GM12878 (cell line): ENCODE data around the gene HIVEP2.

Experiments
- CTCF ChIP-seq, 3 experiments: IDR thresholded peaks in 2 of 3; conservative IDR thresholded peaks in 1 of 3; 2 replicates each; pipeline ENCODE4 v1.5.1; 2011; ENCODE audit warnings: low read depth in 3 of 3, low read length in 3 of 3, mild to moderate bottlenecking in 3 of 3, control low read depth in 2 of 3, moderate library complexity in 2 of 3, inconsistent platforms in 1 of 3, mixed read lengths in 1 of 3; ENCODE audit not compliant: control insufficient read depth in 2 of 3, insufficient read depth in 1 of 3; ENCODE audit errors: extremely low read depth in 1 of 3
- NFIC ChIP-seq: IDR thresholded peaks from 2 replicates; pipeline ENCODE4 v1.6.1; 2012; ENCODE audit warnings: low read depth, mild to moderate bottlenecking, inconsistent platforms, low read length, moderate library complexity
- POLR2AphosphoS2 ChIP-seq: IDR thresholded peaks from 2 replicates; pipeline ENCODE4 v1.6.1; 2011; ENCODE audit warnings: low read depth, mild to moderate bottlenecking, low read length, improper control_type of control experiment, moderate library complexity
- RAD51 ChIP-seq: fragments of 450-650 bp; IDR thresholded peaks from 2 replicates; pipeline ENCODE4 v1.6.1; 2016; ENCODE audit warnings: moderate library complexity, mild to moderate bottlenecking, inconsistent platforms
- STAT1 ChIP-seq: fragments of 450-650 bp; conservative IDR thresholded peaks from 2 replicates; pipeline ENCODE4 v1.6.1; 2014; ENCODE audit warnings: antibody characterized with exemption, mild to moderate bottlenecking
- USF1 ChIP-seq: IDR thresholded peaks from 2 replicates; pipeline ENCODE4 v1.6.1; 2011; ENCODE audit warnings: borderline replicate concordance, low read depth, mild to moderate bottlenecking, moderate library complexity, mixed read lengths, low read length; ENCODE audit not compliant: insufficient read depth; ENCODE audit errors: extremely low read length
- TF ChIP-seq, protein P1 (sequence below): fragments of 450-650 bp; IDR thresholded peaks from 2 replicates; pipeline ENCODE4 v1.6.1; 2016; ENCODE audit warnings: mild to moderate bottlenecking

DNA sequence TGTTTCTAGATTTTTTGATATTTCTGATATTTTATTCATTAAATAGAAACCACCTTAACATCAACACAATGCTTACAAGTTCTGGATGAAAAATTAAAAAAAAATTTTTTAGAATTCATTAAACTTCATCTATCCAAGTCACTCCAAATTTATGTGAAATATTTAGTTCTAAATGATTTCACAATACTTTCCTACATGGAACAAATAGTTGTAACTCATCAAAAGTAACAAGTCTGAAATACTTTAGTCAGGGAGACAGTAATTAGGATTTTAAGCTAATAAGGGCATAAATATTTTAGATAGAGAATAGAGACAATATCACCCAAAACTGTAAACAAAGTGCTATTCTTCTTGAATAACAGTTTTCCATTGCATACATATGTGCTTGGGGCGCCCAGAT is 147.8 kb downstream of the HIVEP2 start:
- TF ChIP-seq CTCF (IDR thresholded peaks at IDR 0.05 in 2 of 3, conservative IDR thresholded peaks at IDR 0.05 in 1 of 3; ENCODE audit: control insufficient read depth in 2 of 3, extremely low read depth in 1 of 3, insufficient read depth in 1 of 3, low read depth in 3 of 3, low read length in 3 of 3) (no peak), USF1 (no peak), RAD51 (no peak), POLR2AphosphoS2 (no peak), STAT1 (no peak), NFIC (no peak)
- TF ChIP-seq, protein P1, sequence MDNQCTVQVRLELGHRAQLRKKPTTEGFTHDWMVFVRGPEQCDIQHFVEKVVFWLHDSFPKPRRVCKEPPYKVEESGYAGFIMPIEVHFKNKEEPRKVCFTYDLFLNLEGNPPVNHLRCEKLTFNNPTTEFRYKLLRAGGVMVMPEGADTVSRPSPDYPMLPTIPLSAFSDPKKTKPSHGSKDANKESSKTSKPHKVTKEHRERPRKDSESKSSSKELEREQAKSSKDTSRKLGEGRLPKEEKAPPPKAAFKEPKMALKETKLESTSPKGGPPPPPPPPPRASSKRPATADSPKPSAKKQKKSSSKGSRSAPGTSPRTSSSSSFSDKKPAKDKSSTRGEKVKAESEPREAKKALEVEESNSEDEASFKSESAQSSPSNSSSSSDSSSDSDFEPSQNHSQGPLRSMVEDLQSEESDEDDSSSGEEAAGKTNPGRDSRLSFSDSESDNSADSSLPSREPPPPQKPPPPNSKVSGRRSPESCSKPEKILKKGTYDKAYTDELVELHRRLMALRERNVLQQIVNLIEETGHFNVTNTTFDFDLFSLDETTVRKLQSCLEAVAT, result no peak
